ENCODE data around the gene RCBTB2. TPM values are rescaled to one million over a fixed set of nuclear protein-coding genes. Genes with fewer than 3 reads are reported as not detected.
"Not testable (repeated sequence)": the region's sequence is repeated elsewhere in the genome, so short reads cannot be mapped to it uniquely, and the experiment has no call there.

Gene RCBTB2
- 10 to 100 TPM; 51.6 to 65.1 (median 61.1) TPM for polyA plus RNA-seq (ENCODE audit: insufficient read length in 4 of 4)

- DNase-seq (ENCODE audit: low read depth in 4 of 4, low spot score in 3 of 4): peak; percentile 97 to 99 (median 98)
These were observed at the start of gene RCBTB2 for GRCh38 chr13:48532506-48533499. TSS of gene RCBTB2 (minus strand) at chr13:48533080. CDS start at chr13:48521939, 11,141 bp downstream.

GRCh38 chr13:48582084-48582483 is 49.2 kb upstream of the RCBTB2 start:
- DNase-seq (ENCODE audit: low read depth in 4 of 4, low spot score in 3 of 4): no peak

- DNase-seq (ENCODE audit: low read depth in 4 of 4, low spot score in 3 of 4): no peak
These were observed 48.0 kb upstream of the RCBTB2 start for GRCh38 chr13:48580896-48581295.

GRCh38 chr13:48580185-48580803 is 47.4 kb upstream of the RCBTB2 start:
- DNase-seq (ENCODE audit: low read depth in 4 of 4, low spot score in 3 of 4): peak; percentile 67 to 74 (median 70)

GRCh38 chr13:48579919-48580180 is 47.0 kb upstream of the RCBTB2 start:
- DNase-seq (ENCODE audit: low read depth in 4 of 4, low spot score in 3 of 4): not testable (repeated sequence)

- no peak for DNase-seq (ENCODE audit: low read depth in 4 of 4, low spot score in 3 of 4)
These were observed 46.5 kb upstream of the RCBTB2 start for GRCh38 chr13:48579165-48579918.

GRCh38 chr13:48578516-48579164 is 45.8 kb upstream of the RCBTB2 start:
- no peak for DNase-seq (ENCODE audit: low read depth in 4 of 4, low spot score in 3 of 4)

- no peak for DNase-seq (ENCODE audit: low read depth in 4 of 4, low spot score in 3 of 4)
These were observed 43.6 kb upstream of the RCBTB2 start for GRCh38 chr13:48576448-48577010.

GRCh38 chr13:48575031-48575430 is 42.2 kb upstream of the RCBTB2 start:
- DNase-seq (ENCODE audit: low read depth in 4 of 4, low spot score in 3 of 4): no peak

GRCh38 chr13:48574041-48574796 is 41.3 kb upstream of the RCBTB2 start:
- DNase-seq (ENCODE audit: low read depth in 4 of 4, low spot score in 3 of 4): no peak

GRCh38 chr13:48573213-48574007 is 40.5 kb upstream of the RCBTB2 start:
- no peak for DNase-seq (ENCODE audit: low read depth in 4 of 4, low spot score in 3 of 4)

GRCh38 chr13:48571126-48571913 is 38.4 kb upstream of the RCBTB2 start:
- DNase-seq (ENCODE audit: low read depth in 4 of 4, low spot score in 3 of 4): peak in 1 of 4 donors; percentile 35

- DNase-seq (ENCODE audit: low read depth in 4 of 4, low spot score in 3 of 4): no peak
These were observed 37.4 kb upstream of the RCBTB2 start for GRCh38 chr13:48570216-48570828.

GRCh38 chr13:48569104-48569666 is 36.3 kb upstream of the RCBTB2 start:
- no peak for DNase-seq (ENCODE audit: low read depth in 4 of 4, low spot score in 3 of 4)

GRCh38 chr13:48568370-48569103 is 35.7 kb upstream of the RCBTB2 start:
- no peak for DNase-seq (ENCODE audit: low read depth in 4 of 4, low spot score in 3 of 4)

- no peak for DNase-seq (ENCODE audit: low read depth in 4 of 4, low spot score in 3 of 4)
These were observed 34.9 kb upstream of the RCBTB2 start for GRCh38 chr13:48567515-48568369.
